Activated gamma-delta T cell treated with Interleukin-2 at 50 U/mL for 16 hours (primary cell): ENCODE data around the gene SCN7A.
"Not testable (repeated sequence)": the region's sequence is repeated elsewhere in the genome, so short reads cannot be mapped to it uniquely, and the experiment has no call there.

Experiments
- DNase-seq: peaks from one replicate; pipeline ENCODE4 v3.0.0-alpha.2; 2020

The SCN7A gene

DNA sequence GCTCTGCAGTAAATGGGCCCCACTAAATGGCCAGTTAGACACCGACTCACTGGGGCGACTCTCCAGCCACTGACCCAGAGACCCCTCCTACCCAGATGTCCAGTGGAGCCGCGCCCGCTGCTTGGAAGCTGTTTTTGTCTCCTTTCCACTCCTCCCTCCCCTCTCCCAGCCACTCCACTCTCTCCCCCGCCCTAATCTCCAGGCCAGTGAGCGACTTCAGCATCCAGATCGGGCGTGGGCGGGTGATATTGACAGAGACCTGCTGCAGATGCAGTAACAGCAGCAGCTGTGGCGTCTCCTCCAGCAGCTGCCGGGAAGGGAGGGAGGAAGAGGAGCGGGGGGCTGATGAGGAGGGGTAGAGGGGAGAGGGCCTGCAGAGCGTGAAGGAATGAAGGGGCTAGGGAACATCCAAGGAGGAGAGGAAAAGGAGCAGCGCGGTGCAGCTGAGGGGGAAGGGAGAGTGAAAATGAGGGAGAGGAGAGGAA is at the start of gene SCN7A:
TSS of gene SCN7A (minus strand) at position 110 of the 485 bp plus-strand sequence. CDS start 16,553 bp downstream, outside the sequence.
- DNase-seq, result no peak

GRCh38 chr2:166539340-166540162 is 45.5 kb upstream of the SCN7A start:
- no peak for DNase-seq

DNA sequence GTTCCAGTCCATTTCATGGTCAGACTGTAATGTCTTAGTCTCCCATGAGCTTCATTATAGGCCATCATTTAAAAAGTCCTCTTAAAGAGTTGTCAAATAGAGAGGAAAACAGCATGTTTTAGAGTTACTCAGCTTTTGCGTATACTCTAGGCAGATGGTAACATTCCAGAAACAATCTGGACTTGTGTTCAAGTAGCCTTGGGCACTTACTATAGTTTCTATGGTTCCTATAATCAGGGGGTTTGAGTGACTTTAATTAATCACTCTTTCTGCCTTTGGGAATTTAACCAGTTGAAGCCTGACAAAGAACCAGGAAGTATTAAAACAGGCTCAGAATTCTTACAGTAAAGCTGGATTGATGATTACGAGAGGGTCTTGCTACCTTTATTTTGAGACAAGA is 42.1 kb upstream of the SCN7A start:
- no peak for DNase-seq

DNA sequence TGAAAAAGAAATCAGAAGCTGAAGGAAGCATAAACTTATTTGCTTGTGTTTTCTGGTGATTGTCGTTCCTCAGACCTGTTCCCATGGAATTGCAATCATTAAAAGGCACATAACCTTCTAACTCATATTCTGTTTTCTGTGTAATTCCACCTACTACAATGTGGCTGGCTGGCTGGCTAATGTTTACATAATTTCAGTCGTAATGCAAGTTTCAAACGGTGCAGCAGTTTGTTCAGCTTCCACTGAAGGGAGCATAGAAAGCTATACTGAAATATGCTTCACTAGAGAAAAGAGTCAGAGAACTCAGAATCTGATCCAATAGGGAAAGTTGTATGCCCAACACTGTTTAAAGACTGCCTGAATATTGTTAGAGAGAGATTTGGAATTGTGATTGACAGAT is 27.1 kb upstream of the SCN7A start:
- DNase-seq, result no peak

DNA sequence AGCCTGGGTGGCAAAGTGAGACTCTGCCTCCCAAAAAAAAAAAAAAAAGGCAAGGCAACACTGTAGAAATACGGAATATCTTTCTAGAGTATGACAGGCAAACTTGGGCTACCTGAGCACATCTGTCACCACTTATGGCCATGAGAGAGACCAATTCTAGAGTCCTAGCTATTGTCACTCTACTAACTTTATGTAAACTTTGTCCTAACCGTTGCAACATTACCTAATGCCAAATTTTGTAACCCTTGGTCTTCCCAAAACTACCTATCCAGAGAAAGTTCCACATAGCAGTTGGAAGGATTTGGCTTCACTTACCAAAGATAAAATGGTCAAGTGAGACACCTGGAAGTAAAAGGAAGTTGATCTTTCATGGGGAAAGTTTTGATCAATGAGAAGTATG is 26.6 kb upstream of the SCN7A start:
- no peak for DNase-seq

- no peak for DNase-seq
These were observed 25.4 kb upstream of the SCN7A start for GRCh38 chr2:166519391-166519962.

DNA sequence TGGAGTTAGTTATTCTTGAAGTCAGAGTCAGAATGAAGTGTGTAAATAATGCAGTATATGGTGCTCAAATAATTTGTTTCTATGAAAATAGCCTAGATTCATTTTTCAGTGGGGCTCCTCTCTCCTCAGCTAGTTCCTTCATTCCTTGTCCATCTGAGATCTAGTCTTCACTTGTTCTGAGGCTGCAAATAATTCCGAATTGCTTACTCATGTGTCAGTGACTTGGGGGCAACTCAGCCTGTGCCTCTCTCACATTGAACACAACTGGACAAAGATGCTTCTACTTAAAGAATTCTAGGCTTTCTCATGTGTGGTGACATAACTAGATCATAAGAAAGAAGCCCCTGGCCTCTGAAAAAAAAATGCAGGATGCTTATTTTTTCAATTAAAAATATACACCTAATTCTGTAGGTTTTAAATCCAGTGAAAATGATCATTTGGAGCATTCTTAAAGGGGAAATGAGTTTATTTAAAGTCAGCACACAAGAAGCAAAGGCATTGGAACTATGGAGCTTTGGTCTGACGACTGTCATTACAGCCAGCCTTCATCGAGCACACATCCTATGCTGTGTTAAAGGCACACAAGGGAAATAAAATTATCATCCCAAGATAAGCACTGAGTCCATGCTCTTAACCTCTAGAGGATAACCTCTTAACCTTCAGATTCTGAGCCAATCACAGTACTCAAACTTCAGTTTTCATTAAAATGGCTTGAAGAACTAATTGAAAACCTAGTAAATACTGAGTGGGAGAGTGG is 24.8 kb upstream of the SCN7A start:
- no peak for DNase-seq

GRCh38 chr2:166517533-166518061 is 23.5 kb upstream of the SCN7A start:
- DNase-seq, result no peak

GRCh38 chr2:166516712-166517303 is 22.8 kb upstream of the SCN7A start:
- no peak for DNase-seq

GRCh38 chr2:166513952-166514351 is 19.9 kb upstream of the SCN7A start:
- no peak for DNase-seq

- DNase-seq, result no peak
These were observed 5.2 kb upstream of the SCN7A start for GRCh38 chr2:166499281-166499680.

DNA sequence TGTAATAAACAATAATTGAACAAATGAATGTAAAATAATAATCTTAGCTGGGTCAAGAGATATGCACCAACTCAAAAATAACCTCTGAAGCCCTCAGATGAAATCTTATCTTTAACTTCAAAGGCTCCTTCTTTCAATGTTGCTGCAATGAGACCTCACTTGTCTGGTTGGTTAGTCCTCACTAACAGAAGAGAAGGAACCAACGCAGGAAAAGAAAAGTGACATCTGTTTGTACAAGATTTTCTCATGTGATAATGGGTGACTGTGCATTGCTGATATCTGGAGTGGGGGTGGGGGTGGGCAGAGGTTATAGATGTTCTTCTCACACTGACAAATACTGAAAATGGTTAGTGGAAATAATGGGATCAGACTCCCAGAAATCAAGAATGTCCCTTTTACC is 2.6 kb downstream of the SCN7A start:
- no peak for DNase-seq

DNA sequence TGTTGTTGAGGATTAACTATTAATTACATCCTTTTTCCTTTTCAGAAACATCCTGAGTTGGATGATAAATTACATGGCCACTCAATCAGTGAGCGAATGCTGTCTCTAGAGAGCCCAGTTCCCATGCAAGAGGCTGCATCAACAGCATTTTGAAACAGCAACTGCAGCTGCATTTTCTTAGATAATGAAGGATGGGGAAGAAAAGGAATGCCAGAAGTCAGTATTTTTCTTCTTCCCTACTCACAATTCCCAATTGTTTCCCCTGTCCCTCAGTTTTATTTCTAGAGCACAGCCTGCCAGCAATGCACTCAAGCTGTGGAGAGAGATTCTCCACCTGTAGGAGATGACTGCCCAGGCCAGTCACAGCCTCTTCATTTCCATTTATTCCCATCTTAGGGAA is 6.9 kb downstream of the SCN7A start:
- no peak for DNase-seq

GRCh38 chr2:166485558-166486178 is 8.4 kb downstream of the SCN7A start:
- no peak for DNase-seq

DNA sequence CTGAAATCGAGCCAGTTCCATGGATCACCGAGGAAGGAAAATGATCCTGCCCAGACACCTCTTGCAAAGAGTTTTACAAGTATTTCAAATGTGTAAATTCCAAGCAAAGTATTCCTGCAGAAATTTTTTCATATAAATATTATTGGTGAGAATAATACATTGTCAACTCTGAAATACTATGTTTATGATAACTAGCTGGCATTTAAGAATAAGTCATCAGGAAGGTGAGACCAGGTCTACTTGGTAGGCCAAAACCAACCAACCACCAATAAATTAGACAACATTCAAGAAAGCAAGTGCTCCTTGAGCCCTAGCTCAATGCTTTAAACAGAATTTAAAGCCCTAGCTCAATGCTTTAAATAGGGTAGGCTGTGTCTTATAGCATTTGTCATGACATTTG is 21.7 kb downstream of the SCN7A start:
- DNase-seq, result no peak

- no peak for DNase-seq
These were observed 25.7 kb downstream of the SCN7A start for GRCh38 chr2:166468124-166469024.

DNA sequence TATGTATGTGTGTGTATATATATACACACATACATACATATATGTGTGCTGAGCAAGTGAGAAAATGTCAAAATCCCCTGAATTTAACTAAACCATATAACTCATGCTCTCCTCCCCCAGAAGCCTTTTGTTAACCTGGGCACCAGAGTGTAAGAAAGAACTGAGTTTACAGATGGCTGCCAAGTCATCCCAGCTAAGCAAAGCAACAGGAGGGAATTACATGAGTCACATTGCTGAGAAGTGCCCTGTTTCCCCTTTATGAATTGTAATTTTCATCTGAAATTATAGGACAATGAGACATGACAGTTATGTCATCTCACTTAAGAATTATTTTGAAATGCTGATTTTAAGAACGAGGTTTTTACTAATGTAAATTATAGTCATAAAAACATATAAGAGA is 29.9 kb downstream of the SCN7A start:
- no peak for DNase-seq

DNA sequence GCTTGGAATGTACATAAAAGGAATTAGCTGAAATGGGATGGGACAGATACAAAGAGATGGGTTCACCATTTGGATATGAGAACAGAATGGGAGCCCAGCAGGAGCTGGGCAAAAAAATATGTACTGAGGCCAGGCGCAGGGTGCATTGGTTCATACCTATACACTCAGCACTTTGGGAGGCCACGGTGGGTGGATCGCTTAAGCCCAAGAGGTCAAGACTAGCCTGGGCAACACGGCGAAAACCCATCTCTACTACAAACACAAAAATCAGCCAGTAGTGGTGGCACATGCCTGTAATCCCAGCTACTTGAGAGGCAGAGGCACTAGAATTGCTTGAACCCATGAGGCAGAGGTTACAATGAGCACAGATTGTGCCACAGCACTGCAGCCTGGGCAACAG is 30.4 kb downstream of the SCN7A start:
- DNase-seq, result no peak

GRCh38 chr2:166458674-166459073 is 35.4 kb downstream of the SCN7A start:
- DNase-seq, result no peak

GRCh38 chr2:166455823-166456222 is 38.2 kb downstream of the SCN7A start:
- not testable (repeated sequence) for DNase-seq

- DNase-seq, result no peak
These were observed 39.9 kb downstream of the SCN7A start for GRCh38 chr2:166454006-166454595.
